Vagina (tissue), 2 donors: ENCODE data around the gene DMAP1. TPM values are rescaled to one million over a fixed set of nuclear protein-coding genes. Genes with fewer than 3 reads are reported as not detected.

Experiments
- DNase-seq, 2 donors: peaks; one replicate each; pipeline ENCODE4 v3.0.0-alpha.2; 2017; ENCODE audit errors: extremely low spot score in 2 of 2
- H3K27ac ChIP-seq: fragments of 200-600 bp; sonication (generic); one replicate; pipeline ENCODE4 v1.5.1; 2019
- H3K27me3 ChIP-seq: fragments of 200-600 bp; sonication (generic); one replicate; pipeline ENCODE4 v1.5.1; 2019
- H3K36me3 ChIP-seq, 2 donors: fragments of 200-600 bp; sonication (generic); one replicate each; pipeline ENCODE4 v1.5.1; 2017 to 2019
- H3K4me1 ChIP-seq: fragments of 200-600 bp; sonication (generic); one replicate; pipeline ENCODE4 v1.5.1; 2019
- H3K4me3 ChIP-seq, 2 donors: fragments of 200-600 bp; sonication (generic); 1 replicate in 1 of 2; 2 replicates in 1 of 2; pipeline ENCODE4 v1.5.1; 2016 to 2019
- H3K9me3 ChIP-seq: fragments of 200-600 bp; sonication (generic); one replicate; pipeline ENCODE4 v1.5.1; 2019
- CTCF ChIP-seq, 3 experiments: fragments of 450-650 bp in 2 of 3; fragments of 200-600 bp in 1 of 3; sonication (generic) in 1 of 3; IDR thresholded peaks; one replicate each; pipeline ENCODE4 v1.5.1; 2017 to 2019; ENCODE audit warnings: antibody characterized with exemption in 3 of 3, mild to moderate bottlenecking in 2 of 3, moderate library complexity in 2 of 3
- POLR2A ChIP-seq, 2 donors: fragments of 450-650 bp; IDR thresholded peaks; one replicate each; pipeline ENCODE4 v1.6.1; 2017; ENCODE audit warnings: antibody characterized with exemption in 2 of 2, mild to moderate bottlenecking in 2 of 2, moderate library complexity in 2 of 2
- POLR2AphosphoS5 ChIP-seq, 2 donors: sonication (generic); formaldehyde crosslinking; IDR thresholded peaks; one replicate each; pipeline ENCODE4 v1.9.0; 2017; ENCODE audit warnings: antibody characterized with exemption in 2 of 2, mild to moderate bottlenecking in 2 of 2, low read depth in 1 of 2; ENCODE audit not compliant: insufficient read depth in 1 of 2
- intact Hi-C: fragments of 100-400 bp; cut with DNase I; formaldehyde crosslinking; loops from one replicate; pipeline ENCODE4 v1.15.1; 2023
- total RNA-seq: library from RNA; depleted of rRNA; stranded (reverse); fragments of >200 nt; gene quantifications from one replicate; pipeline ENCODE4 v1.2.3, GENCODE V29; 2016

The DMAP1 gene
- 52.3 TPM for total RNA-seq

DNA sequence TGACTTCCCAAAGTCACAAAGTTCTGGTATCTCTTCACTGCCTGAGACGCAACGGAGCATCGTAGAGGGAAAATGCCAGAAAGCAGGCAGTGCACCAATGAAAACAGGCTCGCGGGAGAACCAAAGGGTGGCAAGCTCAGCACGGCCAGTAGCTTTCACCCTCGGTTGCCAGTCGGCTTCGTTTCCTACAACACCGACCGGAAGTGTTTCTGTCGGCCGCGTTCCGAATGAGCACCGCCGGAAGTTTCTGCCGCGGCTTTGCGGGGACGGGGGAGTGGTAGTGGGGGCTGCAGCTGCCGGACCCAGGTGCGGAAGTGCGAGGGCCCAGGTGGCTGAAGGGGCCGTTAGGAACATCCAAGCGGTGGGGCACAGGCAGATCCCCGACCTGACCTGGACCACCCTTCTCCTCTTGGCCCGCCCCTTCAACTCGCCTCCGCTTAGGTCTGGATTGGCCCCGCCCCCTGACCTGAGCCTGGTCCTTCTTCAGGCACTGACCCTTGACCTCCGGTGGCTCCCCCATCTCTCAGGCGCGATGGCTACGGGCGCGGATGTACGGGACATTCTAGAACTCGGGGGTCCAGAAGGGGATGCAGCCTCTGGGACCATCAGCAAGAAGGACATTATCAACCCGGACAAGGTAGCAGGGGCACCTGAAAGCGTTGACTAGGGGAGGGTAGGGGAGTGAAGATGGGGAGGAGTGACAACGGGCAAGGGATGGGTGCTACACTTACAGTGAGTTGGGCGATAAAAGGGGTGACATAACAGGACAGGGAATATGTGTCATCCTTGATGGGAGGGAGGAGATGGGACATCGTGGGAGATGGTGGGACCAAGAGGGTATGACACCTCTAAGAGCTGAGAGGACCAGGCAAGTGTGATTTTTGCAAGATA is at the start of gene DMAP1:
Gene DMAP1, plus strand, starts transcription at position 250 of the 891 bp plus-strand sequence. Its CDS starts 283 bp downstream, at position 533.
- Histone ChIP-seq H3K36me3 (peaks cover 0 to 20% of the 10 kb centered on the region in 2 donors), H3K4me1 (peaks cover 27% of the 10 kb centered on the region), H3K4me3 (peak within 1 kb of the TSS; percentile 86 to 91), H3K27me3 (no peaks in the 10 kb centered on the region), H3K9me3 (no peaks in the 10 kb centered on the region), H3K27ac (peak within 1 kb of the TSS; percentile 83)
- no peak for DNase-seq
- TF ChIP-seq POLR2A (IDR thresholded peaks at IDR 0.05) (no peak), CTCF (IDR thresholded peaks at IDR 0.05) (peak in 1 of 3 experiments; percentile 37), POLR2AphosphoS5 (IDR thresholded peaks at IDR 0.05; ENCODE audit: insufficient read depth in 1 of 2, low read depth in 1 of 2) (peak; percentile 80 to 94)
- intact Hi-C loops, result no loop called here

- DNase-seq, result no peak
- H3K27me3 ChIP-seq, result no peaks in the 10 kb centered on the region
- intact Hi-C loops, result no loop called here
- TF ChIP-seq CTCF (IDR thresholded peaks at IDR 0.05), result no peak
- no peak for TF ChIP-seq POLR2AphosphoS5 (IDR thresholded peaks at IDR 0.05; ENCODE audit: insufficient read depth in 1 of 2, low read depth in 1 of 2)
- no peak for TF ChIP-seq POLR2A (IDR thresholded peaks at IDR 0.05)
- H3K36me3 ChIP-seq, result no peaks in the 10 kb centered on the region
- no peaks in the 10 kb centered on the region for H3K4me1 ChIP-seq
- no peak overlapping the region for H3K27ac ChIP-seq
- H3K9me3 ChIP-seq, result no peaks in the 10 kb centered on the region
- no peak overlapping the region for H3K4me3 ChIP-seq
Observed at GRCh38 chr1:44168520-44169098, 44.7 kb upstream of the DMAP1 start.

DNA sequence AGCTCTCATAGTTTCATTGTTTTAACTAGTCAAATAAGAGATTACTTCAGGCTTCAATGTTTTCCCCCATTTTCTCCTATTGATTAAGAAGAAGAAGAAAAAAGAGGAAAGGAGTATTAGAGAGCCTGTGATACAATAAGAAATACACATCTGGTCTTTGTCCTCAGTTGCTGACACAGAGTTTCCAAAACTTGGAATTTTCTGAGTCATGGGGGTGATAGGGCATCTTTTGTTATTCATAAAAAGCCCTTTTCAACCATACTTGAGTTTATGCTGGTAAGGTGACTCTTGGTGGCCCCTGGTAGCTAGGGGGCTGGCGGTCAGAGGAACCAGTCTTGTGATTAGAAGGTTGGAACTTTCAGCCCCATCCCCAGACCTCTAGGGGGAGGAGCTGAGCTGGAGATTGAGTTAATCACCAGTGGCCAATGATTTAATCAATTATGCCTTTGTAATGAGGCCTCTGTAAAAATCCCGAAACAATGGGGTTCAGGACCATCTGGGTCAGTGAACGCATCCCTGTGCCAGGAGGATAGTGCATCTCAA is 42.9 kb upstream of the DMAP1 start:
- no peaks in the 10 kb centered on the region for H3K9me3 ChIP-seq
- intact Hi-C loops, result no loop called here
- TF ChIP-seq POLR2A (IDR thresholded peaks at IDR 0.05), result no peak
- TF ChIP-seq POLR2AphosphoS5 (IDR thresholded peaks at IDR 0.05; ENCODE audit: insufficient read depth in 1 of 2, low read depth in 1 of 2), result no peak
- TF ChIP-seq CTCF (IDR thresholded peaks at IDR 0.05), result no peak
- no peaks in the 10 kb centered on the region for H3K4me1 ChIP-seq
- no peak overlapping the region for H3K4me3 ChIP-seq
- H3K27me3 ChIP-seq, result no peaks in the 10 kb centered on the region
- no peak overlapping the region for H3K27ac ChIP-seq
- DNase-seq, result no peak
- no peaks in the 10 kb centered on the region for H3K36me3 ChIP-seq

DNA sequence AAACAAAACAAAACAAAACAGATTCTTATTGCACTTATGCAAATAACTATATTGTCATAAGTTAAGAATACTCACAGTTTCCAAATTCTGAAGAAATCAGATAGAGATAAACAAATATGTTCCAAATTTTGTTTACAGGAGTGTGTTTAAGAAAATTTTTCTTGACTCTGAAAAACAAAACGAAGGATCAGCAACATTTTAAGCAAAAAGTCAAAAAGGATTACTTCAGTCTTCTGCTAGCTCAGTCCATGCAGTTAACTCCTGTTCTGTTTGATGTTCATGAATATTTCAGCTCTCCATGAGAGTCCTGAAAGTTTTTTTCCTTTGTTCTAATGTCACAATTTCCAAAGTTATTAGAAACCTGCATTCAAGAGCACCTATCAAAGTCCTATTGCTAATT is 38.6 kb upstream of the DMAP1 start:
- intact Hi-C loops, result no loop called here
- Histone ChIP-seq H3K27me3 (no peaks in the 10 kb centered on the region), H3K9me3 (no peaks in the 10 kb centered on the region), H3K27ac (no peak overlapping the region), H3K4me1 (no peaks in the 10 kb centered on the region), H3K36me3 (no peaks in the 10 kb centered on the region), H3K4me3 (no peak overlapping the region)
- no peak for DNase-seq
- TF ChIP-seq POLR2A (IDR thresholded peaks at IDR 0.05) (no peak), CTCF (IDR thresholded peaks at IDR 0.05) (no peak), POLR2AphosphoS5 (IDR thresholded peaks at IDR 0.05; ENCODE audit: insufficient read depth in 1 of 2, low read depth in 1 of 2) (no peak)
